GM18508 (cell line): ENCODE measurements around the gene USP32.
A peak's percentile ranks its signal among the peaks of the same experiment; 100 is the strongest.

Source experiments
- ATAC-seq: cut with Tn5 transposase; IDR thresholded peaks from one replicate; pipeline ENCODE4 v1.9.1; 2021; ENCODE audit warnings: moderate number of reproducible peaks; ENCODE audit not compliant: insufficient read depth, unreplicated experiment

Gene USP32

DNA sequence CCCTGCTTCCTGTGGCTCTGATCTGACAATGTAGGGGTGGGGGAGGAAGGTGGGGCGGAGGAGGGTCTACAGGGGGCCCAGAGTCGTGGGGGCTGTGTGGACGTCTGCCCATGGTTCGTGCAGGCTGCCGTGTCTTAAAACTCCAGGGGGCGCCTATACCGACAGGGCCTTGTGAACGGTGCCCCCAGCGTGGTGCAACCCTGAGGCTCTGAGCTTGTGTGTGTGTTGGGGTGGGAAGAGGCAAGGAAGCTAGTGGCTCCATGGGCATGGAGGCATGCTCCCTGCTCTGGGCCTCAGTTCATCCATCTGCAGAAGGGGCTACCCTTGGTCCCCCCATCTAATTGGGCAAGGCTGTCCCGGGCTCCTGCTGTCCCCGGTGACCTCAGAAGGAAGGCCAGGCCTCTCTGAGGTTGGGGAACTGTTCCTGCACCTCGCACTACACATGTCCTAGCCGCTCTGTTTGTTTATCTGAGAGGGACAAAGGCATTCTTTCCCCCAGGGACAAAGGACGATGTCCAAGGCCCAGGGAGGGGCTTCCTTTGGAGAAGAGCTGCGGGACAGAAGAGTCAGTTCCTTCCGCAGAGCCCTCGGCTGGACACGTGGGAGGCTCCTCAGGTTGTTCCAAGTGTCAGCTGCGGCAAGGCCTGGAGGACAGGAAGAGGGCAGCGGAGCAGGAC, 228.7 kb downstream of the USP32 start:
- ATAC-seq: no peak

DNA sequence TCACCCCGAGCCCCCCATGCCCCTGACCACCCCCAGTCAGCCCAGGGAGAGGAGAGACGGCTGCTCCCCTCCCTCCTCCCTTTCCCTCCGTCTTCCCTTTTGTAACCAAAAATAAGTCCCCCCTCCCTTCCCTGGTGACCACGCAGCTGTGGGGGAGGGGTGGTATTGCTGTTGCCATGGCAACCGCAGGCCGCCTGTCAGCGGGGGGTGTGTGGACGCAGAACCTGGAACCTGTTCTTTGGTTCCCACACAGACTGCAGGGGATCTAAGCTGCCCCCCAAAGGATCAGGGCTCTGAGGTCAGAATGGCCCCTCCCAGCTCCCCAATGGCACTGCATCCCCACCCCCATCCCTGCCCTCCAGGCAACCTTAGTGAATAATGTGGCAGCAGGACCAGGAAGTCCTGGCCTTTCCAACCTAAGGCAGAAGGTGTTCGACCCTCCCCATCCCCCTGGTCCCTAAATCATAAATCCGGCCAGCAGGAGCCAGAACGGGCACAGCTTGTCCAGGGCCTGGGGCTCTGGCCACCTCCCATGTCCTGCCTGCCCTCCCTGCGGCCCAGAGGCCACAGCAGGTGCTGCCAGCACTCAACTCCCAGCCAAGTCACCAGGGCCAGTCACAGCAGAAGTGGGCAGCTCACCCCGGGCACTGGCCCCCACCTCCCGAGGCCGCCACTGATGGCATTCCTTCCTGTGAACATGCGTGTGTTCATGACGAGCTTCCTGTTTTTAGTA, 230.2 kb downstream of the USP32 start:
- no peak for ATAC-seq

DNA sequence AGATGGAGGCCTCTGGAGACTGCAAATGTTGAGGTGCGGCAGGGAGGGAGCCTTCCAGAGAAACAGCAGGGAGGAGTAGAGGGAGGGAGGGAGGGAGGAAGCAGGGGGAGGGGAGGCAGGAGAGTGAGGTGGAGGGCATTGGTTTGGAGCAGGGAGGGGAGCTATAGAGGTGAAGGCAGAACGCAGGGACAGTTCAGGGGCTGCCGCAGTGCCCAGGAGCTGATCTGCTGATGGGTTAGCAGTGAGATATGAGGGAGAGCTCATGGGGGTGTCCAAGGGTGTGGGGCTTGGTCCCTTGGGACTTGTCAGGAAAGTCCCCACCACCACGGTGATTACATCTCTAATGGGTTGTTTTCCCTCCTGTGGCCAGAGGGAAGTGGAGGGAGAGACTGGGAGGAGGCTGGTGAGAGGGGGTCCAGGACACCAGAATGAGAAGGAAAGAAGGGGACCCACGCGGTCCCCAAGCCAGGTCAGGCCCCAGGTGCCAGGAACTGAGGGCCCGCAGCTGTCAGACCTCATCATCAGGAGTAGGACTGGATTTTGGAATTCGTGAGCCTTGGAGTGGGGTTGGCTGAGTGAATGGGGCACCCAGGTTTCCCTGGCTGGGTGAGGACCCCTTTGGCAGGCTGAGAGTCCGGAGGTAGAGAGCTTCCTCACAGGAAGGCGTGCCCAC, 231.0 kb downstream of the USP32 start:
- no peak for ATAC-seq

DNA sequence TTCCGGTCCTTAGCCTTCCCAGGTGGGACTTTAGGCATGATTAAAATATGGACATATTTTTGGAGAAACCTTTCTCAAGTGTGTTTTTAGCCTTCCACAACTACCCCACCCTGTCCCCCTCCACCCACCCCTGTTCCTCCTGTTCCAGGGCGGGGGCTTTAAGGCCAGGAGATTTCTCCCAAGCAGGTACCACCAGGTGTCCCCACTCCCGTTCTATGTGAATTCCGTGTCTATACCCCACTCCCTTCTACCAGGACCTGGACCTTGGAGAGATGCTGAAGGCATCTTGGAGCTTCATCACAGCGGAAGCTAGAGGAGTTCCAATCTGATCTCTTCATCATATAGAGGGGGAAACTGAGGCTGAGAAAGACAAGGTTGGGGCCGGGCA, 232.5 kb downstream of the USP32 start:
- ATAC-seq: no peak

DNA sequence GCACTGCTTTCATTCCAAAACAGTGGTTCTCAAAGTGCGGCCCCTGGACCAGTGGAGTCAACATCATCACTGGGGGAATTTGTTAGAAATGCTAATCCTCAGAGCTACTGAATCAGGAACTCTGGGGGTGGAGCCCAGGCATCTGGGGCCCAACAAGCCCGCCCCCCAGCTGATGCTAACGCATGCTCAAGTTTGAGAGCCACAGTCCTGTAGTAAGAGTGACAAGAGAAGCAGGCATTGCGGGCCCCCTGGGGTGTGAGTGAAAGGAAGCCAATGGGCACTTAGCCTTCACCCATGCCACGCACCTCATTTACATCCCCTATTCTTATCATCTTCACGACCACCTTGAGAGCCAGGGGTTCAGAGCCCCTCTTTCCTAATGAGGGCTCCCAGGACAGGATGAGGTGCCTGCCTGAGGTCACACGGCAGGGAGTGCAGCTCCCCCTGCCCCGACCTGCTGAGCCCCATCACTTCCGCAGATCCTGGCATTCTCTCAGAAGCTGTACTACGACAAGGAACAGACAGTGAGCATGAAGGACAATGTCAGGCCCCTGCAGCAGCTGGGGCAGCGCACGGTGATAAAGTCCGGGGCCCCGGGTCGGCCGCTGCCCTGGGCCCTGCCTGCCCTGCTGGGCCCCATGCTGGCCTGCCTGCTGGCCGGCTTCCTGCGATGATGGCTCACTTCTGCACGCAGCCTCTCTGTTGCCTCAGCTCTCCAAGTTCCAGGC, 233.0 kb downstream of the USP32 start:
- ATAC-seq: no peak

DNA sequence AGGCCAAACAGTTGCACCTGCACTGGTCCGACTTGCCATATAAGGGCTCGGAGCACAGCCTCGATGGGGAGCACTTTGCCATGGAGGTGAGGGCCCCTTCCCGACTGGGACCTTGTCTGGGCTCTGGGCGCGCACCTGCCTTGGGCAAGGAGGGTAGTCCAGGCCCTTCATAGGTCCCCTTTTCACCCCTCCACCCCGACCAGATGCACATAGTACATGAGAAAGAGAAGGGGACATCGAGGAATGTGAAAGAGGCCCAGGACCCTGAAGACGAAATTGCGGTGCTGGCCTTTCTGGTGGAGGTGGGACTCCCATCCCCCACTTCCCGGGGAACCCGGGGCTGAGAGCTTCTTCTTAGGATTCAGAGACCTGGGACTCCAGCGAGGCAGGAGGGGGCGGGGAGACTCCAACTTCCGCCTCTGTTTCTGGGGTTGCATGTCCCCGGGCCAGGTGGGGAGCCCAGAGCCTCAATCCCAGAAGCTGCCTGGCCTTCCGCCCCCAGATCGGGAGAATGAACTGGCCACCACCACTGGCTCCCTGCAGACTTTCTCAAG, 234.4 kb downstream of the USP32 start:
- no peak for ATAC-seq

DNA sequence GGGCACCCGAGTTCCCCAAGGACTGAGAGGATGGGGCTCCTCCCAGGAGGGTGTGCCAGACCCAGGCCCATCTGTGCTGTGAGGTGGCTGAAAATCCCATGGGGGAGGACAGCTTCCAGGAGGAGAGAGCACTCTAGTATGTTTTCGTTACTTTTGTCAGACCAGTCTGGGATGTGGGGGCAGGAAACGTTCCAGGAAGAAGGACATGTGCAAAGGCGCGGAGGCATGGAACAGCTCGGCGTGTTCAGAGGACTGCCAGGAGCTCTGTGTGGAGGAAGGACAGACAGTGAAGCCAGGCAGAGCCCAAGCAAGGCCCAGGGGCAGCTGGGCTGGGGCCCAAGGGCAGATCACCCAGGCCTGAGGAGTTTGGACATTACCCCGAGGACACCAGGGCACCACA, 235.2 kb downstream of the USP32 start:
- ATAC-seq: no peak

DNA sequence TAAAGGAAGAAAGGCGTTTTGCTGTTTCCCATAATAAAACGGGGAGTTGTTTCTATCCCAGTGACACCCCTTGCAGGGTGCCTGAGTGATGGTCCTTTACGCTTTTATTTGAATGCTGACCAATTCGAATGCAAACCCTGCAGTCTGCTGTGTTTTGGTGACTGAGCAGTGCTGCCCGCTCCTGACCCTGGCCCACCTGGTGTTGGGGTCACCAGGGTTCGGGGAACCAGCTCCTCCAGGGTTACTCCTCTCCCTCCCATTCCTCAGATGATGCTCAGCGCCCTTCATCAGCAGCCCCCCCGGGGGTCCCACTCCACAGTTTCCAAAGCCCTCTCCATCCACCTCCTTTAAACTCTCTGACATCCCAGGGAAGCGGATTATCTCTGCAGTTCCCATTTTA, 236.1 kb downstream of the USP32 start:
- ATAC-seq: no peak

DNA sequence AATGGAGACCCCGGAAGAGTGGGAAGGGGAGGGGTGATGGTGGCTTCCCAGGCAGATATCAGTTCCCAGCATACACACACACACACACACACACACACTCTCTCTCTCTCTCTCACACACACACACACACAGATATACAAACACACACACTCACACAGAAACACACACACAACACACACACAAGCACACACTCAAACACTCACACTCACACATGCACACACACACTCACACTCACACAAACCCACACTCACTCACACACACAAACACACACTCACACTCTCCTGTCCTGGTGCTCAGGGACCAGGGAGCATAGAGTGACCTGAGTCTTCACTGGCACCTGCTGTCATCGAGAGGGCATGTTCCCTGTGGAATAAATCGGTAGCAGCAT, 236.5 kb downstream of the USP32 start:
- ATAC-seq: no peak

DNA sequence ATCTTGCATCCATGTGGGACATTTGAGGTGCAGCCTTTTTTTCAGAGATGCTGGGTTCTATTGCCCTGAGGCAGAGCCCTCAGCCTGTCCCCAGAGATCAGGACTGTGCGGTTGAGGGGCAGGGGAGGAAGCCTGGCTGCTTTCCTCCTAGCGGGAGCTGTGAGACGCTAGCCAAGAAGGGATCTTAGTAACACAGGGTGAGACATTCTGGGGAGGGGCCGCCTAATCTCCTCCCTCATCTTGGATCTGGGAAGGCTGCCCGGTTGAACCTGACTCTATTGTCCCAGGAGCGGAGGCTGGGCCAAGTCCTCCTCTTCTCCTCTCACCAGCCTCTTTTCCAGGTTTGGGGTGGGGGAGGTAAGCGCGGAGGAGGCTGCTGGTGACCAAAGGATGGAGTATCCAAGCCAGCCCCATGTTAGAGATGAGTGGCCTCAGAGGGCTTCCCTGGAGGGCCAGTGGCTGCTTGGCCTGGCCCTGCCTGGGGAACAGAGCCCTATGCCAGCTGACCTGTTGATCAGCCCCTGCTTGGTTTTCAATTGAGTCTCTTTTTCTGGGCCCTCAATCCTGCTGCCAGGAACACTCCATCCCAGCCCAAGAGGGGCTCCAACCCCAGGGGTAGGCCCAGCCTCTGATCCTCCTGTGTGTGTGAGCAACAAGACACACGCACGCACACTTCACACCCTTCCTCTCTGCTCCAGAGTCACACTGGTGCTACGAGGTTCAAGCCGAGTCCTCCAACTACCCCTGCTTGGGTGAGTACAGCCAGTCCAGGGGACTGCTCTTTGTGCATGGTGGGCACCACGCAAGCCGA, 237.1 kb downstream of the USP32 start:
- ATAC-seq: no peak

DNA sequence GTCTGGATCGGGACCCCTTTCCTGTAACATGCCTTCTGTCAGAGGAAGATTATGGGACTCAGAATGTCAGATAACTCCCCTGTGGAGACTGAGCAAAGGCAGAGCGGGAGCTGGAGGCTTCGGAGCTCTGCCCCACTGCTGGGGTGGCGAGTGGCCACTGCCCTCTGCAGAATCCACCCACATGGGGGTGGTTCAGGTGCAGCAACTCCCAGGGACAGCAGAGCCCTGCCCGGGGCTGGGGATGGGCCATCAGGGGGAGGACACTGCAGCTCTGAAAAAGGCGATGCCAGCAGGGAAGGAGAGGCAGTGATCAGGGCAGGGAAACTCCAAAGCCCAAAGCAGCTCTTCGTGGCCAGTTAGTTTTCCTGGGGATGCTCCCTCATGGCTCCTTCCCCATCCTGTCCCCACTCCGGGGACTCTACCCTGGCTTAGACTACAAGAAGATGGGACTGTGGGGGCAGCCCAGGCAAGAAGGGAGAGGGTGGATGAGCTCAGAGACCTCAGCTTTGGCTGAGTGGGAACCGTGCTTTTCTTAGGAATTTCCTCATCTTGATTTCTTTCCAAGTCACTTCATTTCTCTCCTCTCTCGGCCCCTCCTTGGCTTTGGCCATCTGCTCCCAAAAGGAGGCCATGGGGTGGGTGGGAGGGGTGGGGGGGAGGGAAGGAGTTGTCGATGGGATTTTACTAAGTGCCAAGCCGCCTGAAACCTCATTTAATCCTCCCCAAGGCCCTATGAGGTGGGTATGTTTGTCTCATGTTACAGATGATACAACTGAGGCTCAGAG, 238.1 kb downstream of the USP32 start:
- ATAC-seq: no peak

DNA sequence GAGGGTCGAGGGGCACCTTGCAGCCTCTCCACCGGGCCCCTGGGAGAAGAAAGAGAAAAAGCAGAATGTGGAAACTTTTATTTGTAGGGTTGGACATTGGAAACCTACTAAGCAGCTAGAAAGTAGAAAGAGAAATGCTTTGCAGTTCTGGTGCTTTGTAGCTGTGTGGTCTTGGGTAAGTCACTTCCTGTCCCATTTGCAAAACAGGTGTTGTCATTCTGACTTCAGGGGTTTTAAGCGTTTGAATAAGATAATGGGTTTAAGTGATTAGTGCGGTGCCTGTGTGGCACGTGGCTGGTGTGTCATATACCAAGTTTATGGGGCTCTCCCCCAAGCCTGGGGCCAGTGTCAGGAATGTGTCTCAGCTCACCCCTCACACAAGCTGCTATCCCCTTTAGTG, 240.6 kb downstream of the USP32 start:
- ATAC-seq: peak; percentile 68

DNA sequence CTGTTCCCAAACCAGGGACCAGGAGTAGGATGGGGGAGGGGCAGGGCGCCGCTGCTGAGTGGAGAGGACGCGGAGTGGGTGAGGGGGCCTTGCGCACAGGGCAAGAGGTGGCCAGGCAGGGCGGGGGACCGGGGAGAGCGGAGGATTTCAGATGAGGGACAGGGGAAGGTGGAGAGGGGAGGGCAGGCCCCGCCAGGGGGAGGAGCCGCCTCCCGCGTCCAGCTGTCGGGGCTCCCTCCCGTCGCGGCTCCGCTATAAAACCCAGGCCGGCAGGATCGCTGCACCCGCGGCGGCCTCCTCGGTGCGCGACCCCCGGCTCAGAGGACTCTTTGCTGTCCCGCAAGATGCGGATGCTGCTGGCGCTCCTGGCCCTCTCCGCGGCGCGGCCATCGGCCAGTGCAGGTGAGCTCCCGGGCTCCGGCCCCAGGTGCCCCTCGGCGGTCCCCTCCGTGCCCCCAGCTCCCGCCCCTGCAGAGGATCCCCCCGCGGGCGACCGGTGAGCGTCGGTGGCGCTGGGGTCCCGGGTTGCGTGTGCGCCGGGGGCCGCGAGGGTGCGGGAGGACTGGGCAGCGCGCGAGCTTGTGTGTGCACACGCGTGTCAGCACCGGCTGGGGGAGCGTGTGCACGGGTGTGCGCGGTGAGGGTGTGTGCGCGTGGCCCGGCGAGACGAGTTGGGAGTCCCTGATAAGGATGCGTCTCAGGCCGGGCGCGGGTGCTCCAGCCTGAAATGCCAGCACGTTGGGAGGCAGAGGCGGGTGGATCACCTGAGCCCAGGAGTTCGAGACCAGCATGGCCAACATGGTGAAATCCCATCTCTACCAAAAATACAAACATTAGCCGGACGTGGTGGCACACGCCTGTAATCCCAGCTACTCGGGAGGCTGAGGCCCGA, 242.0 kb downstream of the USP32 start, which contains the start of gene CA4:
TSS of gene CA4 (plus strand) at position 283 of the 892 bp plus-strand sequence. CDS start at position 345, 62 bp downstream.
- no peak for ATAC-seq

DNA sequence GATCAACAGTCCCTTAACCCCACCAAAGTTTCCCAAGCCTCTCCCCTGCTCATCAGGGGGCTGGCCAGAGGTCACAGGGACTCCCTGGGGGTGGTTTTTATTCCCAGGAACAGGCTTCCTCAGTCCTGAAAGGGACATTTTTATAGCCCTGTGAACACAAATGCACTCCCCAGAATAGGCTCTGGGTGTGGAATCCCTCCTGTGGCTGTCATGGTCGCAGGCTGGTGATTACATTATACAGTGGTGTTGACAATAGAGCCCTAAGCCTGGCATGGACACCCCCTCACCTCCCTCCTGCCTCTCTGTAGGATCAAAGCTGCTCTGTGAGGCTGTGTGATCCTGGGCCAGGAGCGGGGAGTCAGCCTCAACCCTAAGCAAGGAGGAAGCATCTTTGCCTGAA, 243.6 kb downstream of the USP32 start:
- no peak for ATAC-seq

DNA sequence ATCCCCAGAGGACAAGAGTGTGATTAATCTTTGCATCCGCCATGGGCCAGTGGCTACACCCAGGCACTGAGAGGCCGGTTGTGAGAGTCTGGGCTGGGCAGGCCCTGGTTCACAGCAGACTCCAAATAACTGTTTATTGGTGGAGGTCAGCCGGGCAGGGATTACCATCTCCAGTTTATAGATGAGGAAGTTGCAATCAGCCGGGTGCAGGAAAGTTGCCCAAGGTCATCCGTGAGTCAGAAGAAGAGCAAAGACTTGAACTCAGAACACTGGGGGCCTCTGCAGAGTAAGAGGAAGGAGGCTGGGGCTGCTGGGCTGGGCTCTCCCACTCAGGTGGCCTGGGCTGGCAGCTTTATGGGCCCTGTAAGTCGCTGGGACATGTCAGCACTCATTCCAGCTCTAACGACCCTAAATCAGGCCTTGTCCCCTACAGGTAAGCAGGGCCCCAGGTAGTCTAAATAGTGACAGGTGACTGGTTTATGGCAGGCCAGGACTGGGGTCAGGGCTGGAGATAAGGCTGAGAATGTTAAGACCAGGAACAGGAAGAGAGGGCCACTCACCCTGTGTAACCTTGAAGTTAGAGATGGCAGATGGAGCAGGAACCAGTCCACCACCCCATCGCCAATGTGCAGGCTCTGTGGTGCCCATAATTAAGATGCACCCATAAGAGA, 244.2 kb downstream of the USP32 start:
- ATAC-seq: no peak

DNA sequence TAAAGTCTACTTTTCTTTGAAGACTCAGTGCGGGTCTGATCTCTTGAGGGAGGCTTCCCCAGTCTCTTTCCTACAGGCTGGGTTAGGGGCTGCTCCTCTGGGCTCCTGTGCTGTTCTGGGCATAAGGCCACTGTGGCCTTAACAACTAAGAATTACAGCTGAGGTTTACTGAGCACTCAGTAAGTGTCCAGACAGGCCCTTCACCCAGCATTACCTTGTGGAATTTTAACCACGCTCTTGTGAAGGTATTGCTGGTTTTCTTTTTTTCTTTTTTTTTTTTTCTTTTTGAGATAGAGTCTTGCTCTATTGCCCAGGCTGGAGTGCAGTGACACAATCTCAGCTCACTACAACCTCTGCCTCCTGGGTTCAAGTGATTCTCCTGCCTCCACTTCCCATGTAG, 245.7 kb downstream of the USP32 start:
- no peak for ATAC-seq
